ENCODE results near the gene HYAL3. TPM values are rescaled to one million over a fixed set of nuclear protein-coding genes. Genes with fewer than 3 reads are reported as not detected.
A peak's percentile ranks its signal among the peaks of the same experiment; 100 is the strongest.

The HYAL3 gene
- total and polyA plus RNA-seq, 2 of the 13 experiments (the other 11 are each of a cell fraction or from before 2014, with no cell fraction given), result 5.5 to 10.4 TPM

GRCh38 chr3:50347187-50347813, 48.1 kb upstream of the HYAL3 start:
- ATAC-seq (no peak), FAIRE-seq (peak; percentile 60), DNase-seq (ENCODE audit: low spot score) (peak; percentile 59)
- Histone ChIP-seq H3K27ac (ENCODE audit: extremely low read length, insufficient read depth, low read length) (no peak overlapping the region), H3K9me3 (ENCODE audit: low read length) (no peaks in the 10 kb centered on the region), H3K4me1 (ENCODE audit: insufficient read depth, low read length) (peaks cover 81% of the 10 kb centered on the region), H3K4me3 (replicated peaks in 1 of 3; ENCODE audit: insufficient read depth in 1 of 3, low read depth in 2 of 3, low read length in 3 of 3) (no peak overlapping the region), H3K79me2 (ENCODE audit: insufficient read depth, low read length) (peaks cover 12% of the 10 kb centered on the region), H2AFZ (ENCODE audit: low read length) (no peak overlapping the region), H3K4me2 (ENCODE audit: low read depth, low read length) (no peak overlapping the region), H3K9ac (ENCODE audit: insufficient read depth, low read depth, low read length) (no peak overlapping the region), H4K20me1 (ENCODE audit: insufficient read depth, low read length) (0 out of 2 replicates have a peak, but pooled peaks cover 3% of the 10 kb centered on the region), H3K36me3 (replicated peaks in 1 of 2; ENCODE audit: control insufficient read depth in 1 of 2, insufficient read depth in 2 of 2, low read length in 2 of 2) (peaks cover 4 to 13% of the 10 kb centered on the region in 2 experiments; a peak in 3 of 5 replicates), H3K27me3 (ENCODE audit: control insufficient read depth in 1 of 2, insufficient read depth in 2 of 2, low read length in 2 of 2) (no peaks in the 10 kb centered on the region)
- BruUV-seq (replicated peaks), result no TSS peak
- ChIA-PET CTCF (ENCODE audit: low intra/inter-chr PET ratio, low total read pairs) (interaction anchor here (1.7 to 2.7 kb wide), 2 partner anchors 41 to 195 kb away, joined by 7 to 9 read pairs; no protein-coding TSS in a partner anchor), POLR2A (interaction anchor here (1.6 to 3.6 kb wide), 2 partner anchors 10 to 19 kb away, joined by 4 to 18 read pairs; partner anchors contain the start of gene TUSC2)
- 24% methylated on average over 12 of the region's 14 CpGs for WGBS (ENCODE audit: low lambda C conversion rate)
- intact Hi-C loops (cut with micrococcal nuclease; ENCODE audit: unreplicated experiment), result loop anchor here (1.0 to 10.0 kb wide), 2 partner anchors 41 to 198 kb away; no protein-coding TSS in a partner anchor
- in situ Hi-C loops (cut with HindIII; ENCODE audit: extremely low pct_ligation_motif_present, low pct_unique_long_range_greater_than_20kb), result loop anchor here (10.0 kb wide), 1 partner anchor 198 kb away; no protein-coding TSS in a partner anchor
- TF ChIP-seq FOXA1 (IDR thresholded peaks at IDR 0.05) (no peak), FOXA1 (CRISPR knock-in tag; IDR thresholded peaks at IDR 0.05) (0 out of 2 replicates have a peak, but pooled peaks have one; percentile 20), RFX3 (CRISPR knock-in tag; IDR thresholded peaks at IDR 0.05) (no peak), ZNF318 (CRISPR knock-in tag; IDR thresholded peaks at IDR 0.05) (no peak), ZNF687 (CRISPR knock-in tag; IDR thresholded peaks at IDR 0.05) (peak; percentile 32), HBP1 (CRISPR knock-in tag; IDR thresholded peaks at IDR 0.05; ENCODE audit: low read depth) (no peak), KLF15 (CRISPR knock-in tag; IDR thresholded peaks at IDR 0.05; ENCODE audit: borderline replicate concordance) (no peak), ZNF652 (CRISPR knock-in tag; IDR thresholded peaks at IDR 0.05; ENCODE audit: borderline replicate concordance, low read depth) (no peak), PCBP1 (IDR thresholded peaks at IDR 0.05; ENCODE audit: borderline replicate concordance, low read depth, low read length) (no peak)
